NCI-H2107 (cell line): ENCODE data around the gene TADA2B.

Experiments
- DNase-seq: peaks from one replicate; lab custom pipeline; 2025; lab: John Stamatoyannopoulos, UW

Gene TADA2B, protein sequence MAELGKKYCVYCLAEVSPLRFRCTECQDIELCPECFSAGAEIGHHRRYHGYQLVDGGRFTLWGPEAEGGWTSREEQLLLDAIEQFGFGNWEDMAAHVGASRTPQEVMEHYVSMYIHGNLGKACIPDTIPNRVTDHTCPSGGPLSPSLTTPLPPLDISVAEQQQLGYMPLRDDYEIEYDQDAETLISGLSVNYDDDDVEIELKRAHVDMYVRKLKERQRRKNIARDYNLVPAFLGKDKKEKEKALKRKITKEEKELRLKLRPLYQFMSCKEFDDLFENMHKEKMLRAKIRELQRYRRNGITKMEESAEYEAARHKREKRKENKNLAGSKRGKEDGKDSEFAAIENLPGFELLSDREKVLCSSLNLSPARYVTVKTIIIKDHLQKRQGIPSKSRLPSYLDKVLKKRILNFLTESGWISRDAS

DNA sequence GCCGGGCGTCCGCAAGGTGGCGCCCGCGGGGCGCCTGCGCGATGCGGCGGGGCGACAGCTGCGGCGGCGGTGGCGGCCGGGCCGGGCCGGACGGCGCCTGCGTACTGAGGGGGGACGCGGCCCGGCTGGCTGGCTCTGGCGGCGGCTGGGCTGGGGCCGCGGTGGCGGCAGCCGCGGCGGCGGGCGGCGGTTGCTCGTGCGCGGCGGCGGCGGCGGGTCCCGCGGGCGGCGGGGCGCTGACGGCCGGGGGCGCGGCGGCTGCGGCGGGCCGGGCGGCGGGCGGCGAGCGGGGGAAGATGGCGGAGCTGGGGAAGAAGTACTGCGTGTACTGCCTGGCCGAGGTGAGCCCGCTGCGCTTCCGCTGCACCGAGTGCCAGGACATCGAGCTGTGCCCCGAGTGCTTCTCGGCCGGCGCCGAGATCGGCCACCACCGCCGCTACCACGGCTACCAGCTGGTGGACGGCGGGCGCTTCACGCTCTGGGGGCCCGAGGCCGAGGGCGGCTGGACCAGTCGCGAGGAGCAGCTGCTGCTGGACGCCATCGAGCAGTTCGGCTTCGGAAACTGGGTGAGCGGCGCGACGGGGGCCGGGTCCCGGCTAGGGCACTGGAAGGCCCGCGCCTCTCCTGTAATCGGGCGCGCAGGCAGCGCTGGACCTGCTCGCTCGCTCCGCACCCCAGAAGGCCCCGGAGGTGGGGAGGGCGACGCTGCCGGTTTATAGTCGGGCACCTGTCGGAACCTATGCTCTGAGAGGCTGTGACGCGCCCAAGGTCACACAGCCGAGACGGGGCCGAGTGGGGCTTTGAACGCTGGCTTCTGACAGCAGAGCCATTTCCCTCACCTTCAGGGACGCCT lies at the start of gene TADA2B:
Gene TADA2B (plus strand): TSS at position 89 of the 853 bp plus-strand sequence. CDS start 208 bp downstream, at position 297.
- no peak for DNase-seq

DNA sequence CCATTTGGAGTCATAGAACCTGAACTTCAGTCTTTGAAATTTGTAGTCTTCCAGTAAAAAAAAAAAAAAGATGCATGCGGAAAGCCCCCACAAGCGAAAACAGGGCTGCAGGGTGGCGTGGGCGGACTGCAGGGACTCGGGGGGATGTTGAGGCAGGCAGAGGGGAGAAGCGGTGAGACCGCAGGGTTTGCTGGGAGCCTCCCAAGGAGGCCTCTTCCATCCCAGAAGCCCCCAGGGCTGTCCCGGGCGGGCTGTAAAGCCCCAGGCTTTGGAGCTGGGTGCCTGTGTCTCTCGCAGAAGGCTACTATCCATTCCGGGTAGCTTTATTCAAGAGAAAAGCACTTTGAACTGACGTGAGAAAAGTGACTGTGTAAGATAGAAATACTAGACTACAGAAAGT lies 46.7 kb upstream of the TADA2B start:
- no peak for DNase-seq

DNA sequence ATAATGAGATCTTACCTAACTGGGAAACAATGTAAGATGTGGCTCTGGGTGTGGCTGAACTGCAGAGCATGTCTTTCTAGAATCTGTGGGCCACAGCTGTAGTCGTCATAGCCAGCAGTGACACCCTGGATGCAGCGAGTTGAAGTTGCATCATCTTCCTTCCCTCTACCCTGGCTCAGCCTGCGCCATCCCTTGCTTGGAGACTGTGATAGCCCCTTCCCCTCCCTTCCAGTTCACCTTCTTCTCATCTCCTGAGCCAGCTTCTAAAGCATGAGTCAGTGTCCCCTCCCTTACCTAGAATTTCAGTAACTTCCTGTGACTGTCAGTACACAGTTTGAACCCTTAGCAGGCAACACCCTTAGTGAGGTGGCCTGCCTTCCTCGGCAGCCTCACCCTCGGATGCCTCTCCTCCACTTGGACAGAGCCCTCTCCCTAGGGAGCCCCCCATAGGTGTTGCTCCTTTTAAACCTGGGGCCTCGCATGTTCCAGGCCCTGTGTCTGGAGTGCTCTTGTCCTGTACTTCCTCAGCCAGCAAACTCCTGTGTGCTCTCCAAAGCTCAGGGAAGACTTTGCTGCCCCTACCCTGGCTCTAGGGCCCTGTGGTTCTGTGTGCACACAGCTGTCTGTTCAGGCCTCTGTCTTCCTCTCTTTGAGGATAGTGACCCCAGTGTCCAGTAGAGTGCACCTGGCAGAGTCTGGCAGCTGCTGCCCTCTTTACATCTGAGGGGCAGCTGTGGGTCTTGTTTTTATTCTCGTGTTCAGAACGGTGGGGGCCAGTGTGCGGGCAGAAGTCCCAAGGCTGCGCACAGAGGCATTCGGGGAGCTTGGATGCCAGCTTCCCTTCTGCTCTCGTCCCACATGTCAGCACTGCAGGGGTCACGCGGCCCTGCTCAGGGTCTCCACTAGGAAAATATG lies 43.7 kb upstream of the TADA2B start:
- DNase-seq = no peak

DNA sequence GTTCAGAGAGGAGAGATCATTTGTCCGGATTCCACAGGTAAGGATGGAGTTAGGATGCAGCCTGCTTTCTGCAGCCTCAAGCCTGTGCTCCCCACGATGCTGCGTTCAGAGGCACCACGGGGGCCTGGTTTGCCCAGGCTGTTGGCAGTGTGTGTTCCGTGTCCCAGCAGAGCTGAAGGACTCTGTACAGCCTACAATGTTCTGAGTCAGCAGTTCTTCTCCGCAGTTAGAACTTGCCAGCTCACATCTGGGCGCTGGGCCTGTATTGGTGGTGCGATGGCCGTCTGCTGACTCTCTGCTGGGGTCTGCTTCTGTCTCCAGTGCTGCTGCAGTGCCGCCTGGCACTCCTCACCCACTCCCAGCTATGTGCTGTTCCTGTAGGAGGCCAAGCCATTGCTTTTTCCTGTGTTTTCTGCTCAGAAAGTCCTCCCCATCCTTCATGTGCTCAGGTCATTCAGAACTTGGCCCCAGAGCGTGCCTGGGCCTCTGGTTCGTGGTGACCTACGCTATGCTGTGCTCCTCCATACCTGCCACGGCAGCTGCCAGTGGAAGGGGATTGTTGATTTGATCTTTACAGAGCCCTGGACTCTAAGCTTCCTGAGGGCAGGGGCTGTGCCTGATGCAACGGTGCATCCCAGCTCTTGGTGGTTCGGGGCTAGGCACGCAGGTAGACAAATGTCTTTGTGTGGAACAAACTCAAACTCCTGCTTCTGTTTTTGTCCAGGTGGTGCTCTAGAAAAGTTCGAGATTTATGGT lies 42.6 kb upstream of the TADA2B start:
- no peak for DNase-seq

DNA sequence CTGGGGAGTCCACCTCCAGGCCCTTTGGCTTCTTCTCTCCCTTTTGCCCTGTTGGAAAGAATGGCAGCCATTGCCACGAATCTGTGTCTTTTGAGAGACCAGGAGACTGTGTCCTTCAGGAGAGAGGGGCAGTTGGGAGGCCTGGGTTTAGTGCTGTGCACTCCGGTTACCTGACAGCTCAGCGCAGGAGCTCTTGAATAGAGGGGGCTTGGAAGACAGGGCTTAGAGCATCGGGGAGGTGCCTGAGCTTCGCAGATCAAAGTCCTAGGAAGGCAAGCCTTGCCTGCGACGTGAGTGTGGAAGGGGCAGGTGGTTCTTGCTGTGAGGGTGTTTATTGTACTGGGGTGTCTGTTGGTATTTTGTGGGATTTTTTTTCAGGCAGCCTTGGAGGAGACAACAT lies 41.9 kb upstream of the TADA2B start:
- DNase-seq = no peak

DNA sequence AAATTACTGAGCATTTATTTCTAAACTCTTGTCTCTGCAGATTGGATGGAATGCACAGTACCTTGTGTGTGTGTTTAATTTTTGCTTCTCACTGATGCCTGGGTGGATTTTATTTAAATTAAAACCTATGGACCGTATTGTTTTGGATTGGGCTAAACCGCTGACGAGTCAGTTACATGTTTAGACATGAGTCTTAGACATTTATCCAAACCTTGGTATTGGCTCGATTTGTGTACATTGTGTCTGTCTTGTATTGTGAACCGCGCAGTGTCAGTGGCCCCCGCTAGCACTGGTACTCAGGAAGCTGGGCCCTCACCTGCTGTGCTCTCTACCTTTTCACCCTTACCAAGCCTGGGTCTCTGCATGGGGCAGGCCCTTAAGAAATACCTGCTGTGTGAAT lies 40.8 kb upstream of the TADA2B start:
- no peak for DNase-seq

DNA sequence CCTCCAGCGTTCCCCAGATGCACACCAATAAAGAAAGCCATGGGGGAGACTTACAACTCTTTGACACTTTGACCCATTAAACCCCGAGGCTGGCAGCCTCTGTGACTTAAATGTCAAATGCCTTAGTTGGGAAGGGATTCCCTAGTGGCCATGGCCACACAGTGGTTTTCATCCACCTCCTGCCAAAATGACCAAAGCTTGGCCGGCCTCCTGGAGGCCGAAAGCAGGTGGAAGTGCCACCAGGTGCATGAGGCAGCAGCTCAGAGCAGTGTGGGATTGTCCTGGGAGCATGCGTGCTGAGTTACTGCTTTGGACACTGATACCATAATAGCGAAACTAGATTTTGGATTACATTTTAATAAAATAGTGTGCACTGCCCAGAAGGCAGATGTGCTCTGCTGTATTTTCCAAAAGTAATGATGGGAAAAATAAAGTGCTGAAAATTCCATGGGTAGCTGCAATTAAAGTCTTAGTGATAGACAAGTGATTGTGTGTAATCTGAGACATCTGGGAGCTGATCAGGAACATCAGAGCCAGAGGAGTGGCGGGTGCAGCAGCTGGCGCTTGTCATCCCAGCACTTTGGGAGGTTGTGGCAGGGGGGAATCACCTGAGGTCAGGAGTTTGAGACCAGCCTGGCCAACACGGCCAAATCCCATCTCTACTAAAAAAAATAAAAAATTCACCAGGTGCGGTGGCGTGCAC lies 39.8 kb upstream of the TADA2B start:
- no peak for DNase-seq

DNA sequence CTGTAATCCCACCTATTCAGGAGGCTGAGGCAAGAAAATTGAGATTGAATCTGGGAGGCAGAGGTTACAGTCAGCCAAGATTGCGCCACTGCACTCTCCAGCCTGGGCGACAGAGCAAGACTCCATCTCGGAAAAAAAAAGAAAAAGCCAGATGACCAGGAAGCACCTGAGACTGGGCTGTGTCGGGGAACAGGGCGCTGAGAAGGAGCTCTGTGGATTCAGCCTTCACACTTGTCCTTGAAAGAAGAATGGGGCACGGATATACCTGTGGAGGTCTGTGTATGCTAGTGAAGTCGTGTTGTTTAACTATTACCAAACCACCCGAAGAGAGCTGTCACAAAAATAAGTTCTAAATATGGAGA lies 39.3 kb upstream of the TADA2B start:
- no peak for DNase-seq

DNA sequence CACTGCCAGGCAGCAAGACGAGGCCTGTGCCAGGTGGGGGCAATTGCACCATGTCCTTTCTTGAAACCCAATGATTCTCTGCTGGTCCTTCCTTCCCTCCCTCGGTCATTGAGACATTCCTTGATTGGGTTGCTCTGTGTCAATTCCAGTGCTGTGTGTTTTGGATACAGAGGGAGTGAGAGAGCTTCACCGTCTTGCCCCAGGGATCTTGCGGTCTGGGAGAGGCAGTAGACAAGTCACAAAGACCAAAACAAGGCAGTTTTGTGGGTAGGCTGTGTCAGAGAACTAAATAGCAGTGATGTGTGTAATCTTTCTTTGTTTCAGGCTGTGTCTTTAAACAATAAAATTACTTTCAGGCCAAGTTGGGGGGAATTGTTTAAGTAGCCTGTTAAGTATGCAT lies 38.8 kb upstream of the TADA2B start:
- no peak for DNase-seq

DNA sequence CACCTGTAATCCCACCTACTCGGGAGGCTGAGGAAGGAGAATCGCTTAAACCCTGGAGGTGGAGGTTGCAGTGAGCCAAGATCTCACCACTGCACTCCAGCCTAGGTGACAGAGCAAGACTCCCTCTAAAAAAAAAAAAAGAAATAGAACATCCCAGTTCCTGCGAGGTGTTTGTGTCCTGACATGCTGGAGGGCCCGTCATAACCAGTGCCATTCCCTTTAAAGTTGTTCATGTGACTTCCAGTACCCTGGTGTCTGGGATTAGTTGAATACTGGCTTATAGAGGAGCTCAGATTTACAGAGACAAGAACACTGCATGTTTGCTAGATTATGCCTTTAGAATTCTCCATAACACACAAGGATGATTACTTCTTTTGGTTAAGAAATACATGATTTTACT lies 37.6 kb upstream of the TADA2B start:
- DNase-seq = no peak

DNA sequence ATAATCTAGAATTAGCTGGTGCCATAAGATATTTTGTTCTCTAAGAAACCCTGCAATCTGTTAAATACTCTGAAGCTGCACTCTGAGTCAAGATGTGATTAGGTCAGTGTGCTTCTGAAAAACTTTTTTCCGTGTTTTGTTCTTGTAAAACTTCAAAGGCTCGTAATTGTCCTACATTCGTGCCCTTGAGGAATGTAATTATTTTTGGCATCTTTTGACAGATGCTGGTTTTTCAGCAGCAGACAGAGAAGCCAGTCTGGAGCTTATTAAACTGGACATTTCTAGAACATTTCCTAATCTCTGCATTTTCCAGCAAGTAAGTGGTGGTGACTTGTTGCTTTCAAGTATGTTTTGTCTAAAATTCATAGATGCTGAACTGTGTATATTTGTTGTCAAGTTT lies 36.8 kb upstream of the TADA2B start:
- DNase-seq = no peak

DNA sequence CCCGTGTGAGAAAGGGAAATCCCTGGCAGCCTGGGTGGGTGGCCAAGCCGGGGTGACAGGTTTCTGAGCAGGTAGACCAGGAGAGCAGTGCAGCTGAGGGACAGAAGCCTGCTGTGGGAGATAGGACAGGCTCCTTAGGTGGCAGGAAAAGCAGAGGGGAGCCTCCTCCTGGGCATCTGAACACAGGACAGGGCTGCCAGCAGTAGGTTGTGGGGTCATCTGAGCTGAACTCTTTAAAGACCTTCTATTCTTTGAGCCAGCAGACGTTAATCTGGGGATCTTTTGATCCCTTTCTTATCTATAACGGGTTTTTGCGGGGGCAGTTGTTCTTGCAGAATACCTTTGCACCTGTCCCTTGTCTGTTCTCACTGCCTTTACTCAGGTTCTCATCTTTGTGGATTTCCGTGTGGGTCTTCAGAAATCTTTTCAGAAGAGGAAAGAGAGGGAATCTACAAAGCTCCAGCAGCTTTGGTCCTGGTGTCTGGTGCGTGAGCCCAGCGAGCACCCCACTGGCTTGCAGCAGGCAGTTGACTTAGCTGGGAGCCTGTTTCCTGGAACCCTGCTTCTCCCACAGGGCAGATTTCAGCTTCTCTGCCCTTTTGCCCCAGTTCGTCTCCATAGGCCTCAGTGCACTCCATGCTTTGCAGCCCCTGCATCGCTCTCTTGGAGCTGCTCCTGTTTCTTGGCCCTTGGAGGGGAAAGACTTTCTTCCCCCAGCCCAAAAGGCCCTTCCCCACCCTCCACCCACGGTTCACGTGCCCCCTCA lies 35.8 kb upstream of the TADA2B start:
- no peak for DNase-seq

DNA sequence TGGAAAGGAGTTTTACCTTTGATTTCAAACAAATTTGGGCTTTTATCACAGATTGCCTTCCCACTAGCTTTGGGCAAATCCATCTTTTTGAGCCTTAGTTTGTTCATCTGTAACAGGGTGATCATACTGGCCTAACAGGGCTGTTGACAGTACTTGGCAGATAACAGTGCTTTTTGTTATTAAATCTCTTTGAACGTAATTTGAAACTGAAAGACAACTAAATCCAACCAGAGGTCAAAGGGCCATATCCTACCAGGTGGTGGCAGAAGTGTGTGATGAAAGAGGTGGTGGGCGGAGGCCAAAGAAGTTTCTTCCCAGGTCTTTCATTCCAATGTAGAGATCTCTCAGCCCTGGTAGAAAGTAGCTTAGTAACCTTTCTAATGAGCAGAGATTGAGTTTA lies 35.2 kb upstream of the TADA2B start:
- DNase-seq = no peak

DNA sequence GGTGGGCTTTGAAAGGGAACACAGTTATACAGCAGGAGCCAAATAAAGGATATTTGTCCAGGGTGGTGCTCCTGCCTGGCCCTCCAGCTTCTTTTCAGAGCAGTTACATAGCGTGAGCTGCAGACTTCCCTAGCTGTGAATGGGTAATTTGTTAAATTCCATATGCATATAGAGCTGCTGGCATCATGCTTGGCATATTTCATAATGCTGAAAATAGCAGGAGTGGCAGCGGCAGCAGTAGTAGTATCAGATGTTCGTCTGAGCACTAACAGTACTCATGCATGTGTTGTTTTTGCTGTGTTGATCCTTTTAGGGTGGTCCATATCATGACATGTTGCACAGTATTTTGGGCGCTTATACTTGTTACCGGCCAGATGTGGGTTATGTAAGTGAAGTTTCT lies 33.6 kb upstream of the TADA2B start:
- DNase-seq = no peak

DNA sequence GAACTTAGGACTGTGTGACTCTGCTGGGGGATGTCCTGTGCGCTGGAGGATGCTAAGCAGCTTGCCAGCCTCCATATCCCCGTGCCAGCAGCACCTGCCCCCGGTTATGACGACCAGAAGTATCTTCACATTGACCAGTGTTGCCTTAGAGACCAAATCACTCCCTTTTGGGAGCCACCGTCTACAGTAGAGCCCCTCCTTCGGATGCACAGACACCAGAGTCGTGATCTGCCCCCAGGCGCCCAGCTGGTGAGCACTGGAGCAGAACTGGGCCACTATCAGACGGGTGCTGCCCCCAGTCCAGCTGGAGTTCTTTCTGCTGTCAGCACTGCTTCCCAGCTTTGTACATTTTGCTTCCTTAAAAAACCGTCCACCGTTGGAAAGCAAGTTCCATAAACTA lies 30.0 kb upstream of the TADA2B start:
- DNase-seq = no peak

DNA sequence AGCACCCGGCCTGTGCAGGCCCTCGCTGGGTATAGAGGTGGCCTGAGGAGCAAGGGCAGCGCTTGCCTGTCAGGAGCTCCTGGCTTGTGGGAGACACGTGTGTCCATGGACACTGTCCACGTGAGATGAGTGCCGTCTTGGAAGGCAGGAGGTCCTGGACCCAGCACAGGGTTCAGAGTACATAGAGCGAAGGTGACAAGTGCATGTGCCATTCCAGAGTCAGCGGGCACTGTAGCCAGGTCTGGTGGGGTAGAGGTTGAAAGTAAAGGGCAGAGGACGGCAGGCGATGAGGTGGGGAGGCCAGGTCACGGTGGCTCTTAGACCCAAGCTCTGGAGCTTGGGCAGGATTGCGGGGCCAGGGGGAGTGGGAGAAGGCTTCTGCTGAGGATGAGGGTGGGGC lies 28.4 kb upstream of the TADA2B start:
- no peak for DNase-seq

DNA sequence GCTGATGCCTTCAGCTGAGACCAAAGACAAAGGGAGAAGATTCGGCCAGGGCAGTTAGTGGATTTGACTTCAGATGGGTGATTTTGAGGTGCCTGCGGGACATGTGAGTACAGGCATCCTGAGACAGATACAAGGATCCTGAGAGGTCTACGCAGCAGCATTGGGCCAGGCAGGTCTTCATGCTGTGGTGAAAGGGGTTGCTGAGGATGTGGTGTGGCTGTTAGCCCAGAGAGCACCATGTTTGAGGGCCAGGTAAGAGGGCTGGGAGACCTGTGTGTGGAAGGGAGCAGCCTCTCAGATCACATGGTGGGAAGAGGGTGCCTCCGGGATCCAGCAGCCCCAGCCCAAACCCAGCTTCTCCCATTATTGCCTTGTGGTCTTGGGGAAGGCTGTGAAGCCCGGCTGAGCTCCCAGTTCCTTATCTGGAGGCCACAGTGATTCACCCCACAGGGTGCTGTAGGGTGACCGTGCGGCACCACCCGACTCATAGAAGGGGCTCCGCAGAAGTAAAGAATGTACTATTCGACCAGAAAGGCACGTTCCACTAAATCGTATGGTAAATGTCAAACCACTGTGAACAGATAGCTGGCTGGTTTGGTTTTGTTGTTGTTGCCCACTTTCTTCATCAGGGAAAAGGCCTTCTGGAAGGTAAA lies 27.7 kb upstream of the TADA2B start:
- DNase-seq = no peak

DNA sequence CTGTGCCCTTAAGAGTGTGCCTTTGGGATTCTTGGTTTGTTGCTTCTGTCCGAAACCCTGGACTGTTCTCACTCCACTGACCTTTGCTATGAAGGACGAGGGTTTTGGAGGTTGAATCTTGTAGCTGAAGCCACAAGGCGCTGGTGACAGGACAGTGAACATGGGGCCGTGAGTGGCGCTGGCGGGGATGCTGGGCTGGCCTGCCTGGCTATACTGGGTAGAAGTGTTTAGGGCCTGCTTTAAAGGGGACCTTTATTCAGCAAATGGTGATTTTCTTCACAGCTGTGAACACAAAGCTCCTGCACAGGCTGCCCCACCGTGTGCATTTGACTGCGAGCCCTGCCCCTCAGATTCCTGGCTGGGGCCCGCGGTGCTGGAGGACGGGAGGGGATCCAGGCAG lies 27.1 kb upstream of the TADA2B start:
- DNase-seq = no peak

DNA sequence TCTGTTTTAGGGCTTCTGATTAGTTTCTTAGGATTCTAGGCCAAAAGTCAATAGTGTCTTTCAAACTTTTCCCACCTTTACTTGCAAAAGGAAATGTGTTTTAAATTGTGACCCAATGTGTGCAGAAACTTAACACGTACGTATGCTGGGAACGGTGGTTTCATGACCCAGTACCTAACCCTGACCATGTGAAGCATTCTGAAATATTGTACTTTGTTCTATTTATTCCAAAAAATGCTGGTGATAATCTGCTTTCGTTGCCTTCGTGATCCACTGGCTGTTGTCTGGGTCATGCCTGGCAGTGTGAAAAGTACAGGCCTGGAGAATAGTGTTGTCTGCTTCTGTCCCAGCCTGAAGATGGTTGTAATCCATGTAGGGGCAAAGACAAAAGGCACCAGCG lies 26.7 kb upstream of the TADA2B start:
- DNase-seq = no peak
